Activated CD8-positive, alpha-beta memory T cell treated with anti-CD3 and anti-CD28 coated beads, Interleukin-2, amount 50 U/mL, for 1 hour (primary cell): Measurements from ENCODE around the gene SMAD7.

ENCODE experiments used
- DNase-seq: peaks from one replicate; pipeline ENCODE4 v3.0.0-alpha.2; 2020; ENCODE audit errors: extremely low read depth

Gene SMAD7

GRCh38 chr18:48959921-48960920 is 9.5 kb upstream of the SMAD7 start:
- no peak for DNase-seq

GRCh38 chr18:48959551-48959920 is 8.8 kb upstream of the SMAD7 start:
- no peak for DNase-seq

GRCh38 chr18:48958951-48959350 is 8.2 kb upstream of the SMAD7 start:
- DNase-seq = no peak

GRCh38 chr18:48957616-48958015 is 6.9 kb upstream of the SMAD7 start:
- no peak for DNase-seq

GRCh38 chr18:48957136-48957535 is 6.4 kb upstream of the SMAD7 start:
- no peak for DNase-seq

GRCh38 chr18:48956356-48956755 is 5.6 kb upstream of the SMAD7 start:
- no peak for DNase-seq

GRCh38 chr18:48955830-48956261 is 5.1 kb upstream of the SMAD7 start:
- DNase-seq = no peak

- DNase-seq = no peak
Observed at GRCh38 chr18:48954886-48955819, 4.4 kb upstream of the SMAD7 start.

GRCh38 chr18:48953104-48953706 is 2.4 kb upstream of the SMAD7 start:
- DNase-seq = no peak

GRCh38 chr18:48952287-48953103 is 1.7 kb upstream of the SMAD7 start:
- no peak for DNase-seq

- DNase-seq = no peak
Observed at GRCh38 chr18:48951448-48952286, 902 bp upstream of the SMAD7 start.

- no peak for DNase-seq
Observed at GRCh38 chr18:48949606-48950535, 894 bp downstream of the SMAD7 start.

- DNase-seq = no peak
Observed at GRCh38 chr18:48949050-48949605, 1.6 kb downstream of the SMAD7 start.

GRCh38 chr18:48948112-48949049 is 2.4 kb downstream of the SMAD7 start:
- DNase-seq = no peak

- no peak for DNase-seq
Observed at GRCh38 chr18:48947560-48947959, 3.2 kb downstream of the SMAD7 start.

- DNase-seq = no peak
Observed at GRCh38 chr18:48947092-48947491, 3.7 kb downstream of the SMAD7 start.

- DNase-seq = no peak
Observed at GRCh38 chr18:48946329-48946835, 4.4 kb downstream of the SMAD7 start.

GRCh38 chr18:48945953-48946217 is 4.9 kb downstream of the SMAD7 start:
- DNase-seq = no peak
